HL-60 (cell line): ENCODE results near the gene FLAD1.

Source experiments
- DNase-seq, 2 experiments: peaks; one replicate each; pipeline ENCODE4 v3.0.0-alpha.2; 2010 to 2020; ENCODE audit warnings: low read depth in 1 of 2, low spot score in 1 of 2
- H3K27ac ChIP-seq: fragments of 250-450 bp; sonication (Bioruptor Pico); replicated peaks from 2 replicates; pipeline ENCODE4 v1.5.1; 2020; ENCODE audit warnings: mild to moderate bottlenecking, moderate library complexity
- H3K27me3 ChIP-seq: fragments of 250-450 bp; sonication (Bioruptor Pico); 2 replicates; pipeline ENCODE4 v1.5.1; 2021; ENCODE audit warnings: mild to moderate bottlenecking, moderate library complexity; ENCODE audit not compliant: insufficient read depth, poor library complexity, severe bottlenecking
- H3K4me3 ChIP-seq: replicated peaks from 2 replicates; pipeline ENCODE4 v1.5.1; 2011; ENCODE audit warnings: mild to moderate bottlenecking, control low read depth, low read length; ENCODE audit not compliant: insufficient read depth
- GABPA ChIP-seq: IDR thresholded peaks from 2 replicates; pipeline ENCODE4 v1.6.1; 2012; ENCODE audit warnings: low read depth
- POLR2AphosphoS5 ChIP-seq: IDR thresholded peaks from 2 replicates; pipeline ENCODE4 v1.6.1; 2012; ENCODE audit warnings: low read depth
- SPI1 ChIP-seq: IDR thresholded peaks from 2 replicates; pipeline ENCODE4 v1.6.1; 2012; ENCODE audit warnings: low read depth, mild to moderate bottlenecking, borderline replicate concordance
- TF ChIP-seq, protein P1 (sequence below): IDR thresholded peaks from 2 replicates; pipeline ENCODE4 v1.6.1; 2012; ENCODE audit warnings: low read depth; ENCODE audit not compliant: insufficient replicate concordance
- TF ChIP-seq, protein P2 (sequence below): IDR thresholded peaks from one replicate; pipeline ENCODE4 v1.5.1; 2011; ENCODE audit warnings: low read length, control low read depth, inconsistent platforms; ENCODE audit not compliant: insufficient read depth

Gene FLAD1

DNA sequence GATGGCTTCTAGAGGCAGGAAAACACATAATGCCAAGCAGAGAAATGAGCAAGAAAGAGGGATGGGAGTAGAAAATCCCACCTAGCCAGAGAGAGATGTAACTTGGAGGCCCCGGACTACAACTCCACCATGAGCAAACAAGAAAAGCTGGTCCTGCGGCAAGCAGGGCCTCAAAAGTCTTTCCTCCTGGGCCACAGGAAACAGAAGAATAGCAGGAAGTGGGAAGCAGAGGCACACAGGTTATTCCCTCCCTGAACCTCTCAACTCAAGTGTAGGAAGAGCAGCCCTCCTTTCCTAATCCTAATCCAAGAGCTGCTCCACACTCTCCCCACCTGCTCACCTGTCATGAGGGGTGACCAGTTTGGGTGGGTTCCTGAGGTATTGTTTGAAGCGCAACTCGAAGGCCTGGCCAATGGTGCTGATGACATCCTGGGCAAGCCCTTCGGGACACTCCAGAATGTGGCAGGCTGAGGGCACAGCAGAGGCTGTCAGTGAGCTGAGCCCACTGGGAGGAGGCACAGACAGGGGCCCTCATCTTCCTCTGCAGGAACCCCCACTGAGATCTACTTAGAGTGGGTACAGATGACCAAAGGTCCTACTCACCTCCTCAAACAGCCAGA, 15.7 kb upstream of the FLAD1 start:
- no peak overlapping the region for H3K4me3 ChIP-seq
- TF ChIP-seq POLR2AphosphoS5 (no peak), GABPA (no peak), SPI1 (no peak)
- TF ChIP-seq, protein P1, sequence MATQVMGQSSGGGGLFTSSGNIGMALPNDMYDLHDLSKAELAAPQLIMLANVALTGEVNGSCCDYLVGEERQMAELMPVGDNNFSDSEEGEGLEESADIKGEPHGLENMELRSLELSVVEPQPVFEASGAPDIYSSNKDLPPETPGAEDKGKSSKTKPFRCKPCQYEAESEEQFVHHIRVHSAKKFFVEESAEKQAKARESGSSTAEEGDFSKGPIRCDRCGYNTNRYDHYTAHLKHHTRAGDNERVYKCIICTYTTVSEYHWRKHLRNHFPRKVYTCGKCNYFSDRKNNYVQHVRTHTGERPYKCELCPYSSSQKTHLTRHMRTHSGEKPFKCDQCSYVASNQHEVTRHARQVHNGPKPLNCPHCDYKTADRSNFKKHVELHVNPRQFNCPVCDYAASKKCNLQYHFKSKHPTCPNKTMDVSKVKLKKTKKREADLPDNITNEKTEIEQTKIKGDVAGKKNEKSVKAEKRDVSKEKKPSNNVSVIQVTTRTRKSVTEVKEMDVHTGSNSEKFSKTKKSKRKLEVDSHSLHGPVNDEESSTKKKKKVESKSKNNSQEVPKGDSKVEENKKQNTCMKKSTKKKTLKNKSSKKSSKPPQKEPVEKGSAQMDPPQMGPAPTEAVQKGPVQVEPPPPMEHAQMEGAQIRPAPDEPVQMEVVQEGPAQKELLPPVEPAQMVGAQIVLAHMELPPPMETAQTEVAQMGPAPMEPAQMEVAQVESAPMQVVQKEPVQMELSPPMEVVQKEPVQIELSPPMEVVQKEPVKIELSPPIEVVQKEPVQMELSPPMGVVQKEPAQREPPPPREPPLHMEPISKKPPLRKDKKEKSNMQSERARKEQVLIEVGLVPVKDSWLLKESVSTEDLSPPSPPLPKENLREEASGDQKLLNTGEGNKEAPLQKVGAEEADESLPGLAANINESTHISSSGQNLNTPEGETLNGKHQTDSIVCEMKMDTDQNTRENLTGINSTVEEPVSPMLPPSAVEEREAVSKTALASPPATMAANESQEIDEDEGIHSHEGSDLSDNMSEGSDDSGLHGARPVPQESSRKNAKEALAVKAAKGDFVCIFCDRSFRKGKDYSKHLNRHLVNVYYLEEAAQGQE, result no peak
- TF ChIP-seq, protein P2, sequence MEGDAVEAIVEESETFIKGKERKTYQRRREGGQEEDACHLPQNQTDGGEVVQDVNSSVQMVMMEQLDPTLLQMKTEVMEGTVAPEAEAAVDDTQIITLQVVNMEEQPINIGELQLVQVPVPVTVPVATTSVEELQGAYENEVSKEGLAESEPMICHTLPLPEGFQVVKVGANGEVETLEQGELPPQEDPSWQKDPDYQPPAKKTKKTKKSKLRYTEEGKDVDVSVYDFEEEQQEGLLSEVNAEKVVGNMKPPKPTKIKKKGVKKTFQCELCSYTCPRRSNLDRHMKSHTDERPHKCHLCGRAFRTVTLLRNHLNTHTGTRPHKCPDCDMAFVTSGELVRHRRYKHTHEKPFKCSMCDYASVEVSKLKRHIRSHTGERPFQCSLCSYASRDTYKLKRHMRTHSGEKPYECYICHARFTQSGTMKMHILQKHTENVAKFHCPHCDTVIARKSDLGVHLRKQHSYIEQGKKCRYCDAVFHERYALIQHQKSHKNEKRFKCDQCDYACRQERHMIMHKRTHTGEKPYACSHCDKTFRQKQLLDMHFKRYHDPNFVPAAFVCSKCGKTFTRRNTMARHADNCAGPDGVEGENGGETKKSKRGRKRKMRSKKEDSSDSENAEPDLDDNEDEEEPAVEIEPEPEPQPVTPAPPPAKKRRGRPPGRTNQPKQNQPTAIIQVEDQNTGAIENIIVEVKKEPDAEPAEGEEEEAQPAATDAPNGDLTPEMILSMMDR, result no peak
- no peak for DNase-seq
- H3K27ac ChIP-seq, result no peak overlapping the region
- no peaks in the 10 kb centered on the region for H3K27me3 ChIP-seq

DNA sequence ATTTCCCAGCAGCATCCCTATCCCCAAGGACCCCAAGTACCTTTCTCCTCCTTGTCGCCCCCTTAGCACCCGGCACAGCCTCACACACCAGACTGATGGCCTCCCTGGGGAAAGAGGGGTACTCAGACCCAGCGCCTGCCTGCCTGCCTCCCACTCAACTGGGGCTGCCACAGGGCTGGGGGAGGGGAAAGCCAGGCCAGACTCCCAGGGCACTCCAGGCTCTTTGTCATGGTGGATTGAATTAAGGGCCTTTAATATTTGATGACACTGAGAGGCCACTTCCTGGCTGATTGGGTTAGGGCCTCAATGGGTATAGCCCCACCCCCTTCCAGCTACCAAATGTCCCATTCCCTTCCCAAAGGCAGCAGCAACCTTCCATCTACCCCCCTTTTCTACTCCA, 14.4 kb upstream of the FLAD1 start:
- no peak for TF ChIP-seq GABPA
- no peak for TF ChIP-seq POLR2AphosphoS5
- no peak for TF ChIP-seq SPI1
- TF ChIP-seq, protein P2, result no peak
- TF ChIP-seq, protein P1, result no peak
- Histone ChIP-seq H3K27ac (no peak overlapping the region), H3K4me3 (no peak overlapping the region), H3K27me3 (no peaks in the 10 kb centered on the region)
- no peak for DNase-seq

DNA sequence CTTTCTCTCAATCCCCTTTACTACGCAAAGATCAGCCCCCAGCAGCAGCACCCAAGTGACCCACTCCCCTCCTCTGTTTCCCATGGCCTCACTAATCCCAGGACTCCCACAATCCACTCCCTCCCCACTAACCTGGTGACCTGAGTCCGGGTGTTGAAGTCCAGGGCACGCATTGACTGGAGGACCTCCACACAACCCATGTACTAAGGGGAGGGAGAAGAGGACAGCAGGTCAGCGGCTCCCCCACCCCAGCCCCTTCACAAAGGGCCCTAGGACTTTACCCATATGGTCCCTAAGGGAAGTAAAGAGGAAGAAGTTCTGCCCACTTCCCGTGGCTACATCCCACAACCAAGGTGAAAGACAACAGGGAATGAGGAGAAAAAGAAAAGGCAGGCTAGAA, 13.9 kb upstream of the FLAD1 start:
- no peak for DNase-seq
- TF ChIP-seq, protein P2, result no peak
- no peak for TF ChIP-seq GABPA
- TF ChIP-seq POLR2AphosphoS5, result no peak
- TF ChIP-seq SPI1, result no peak
- TF ChIP-seq, protein P1, result no peak
- Histone ChIP-seq H3K27ac (no peak overlapping the region), H3K27me3 (no peaks in the 10 kb centered on the region), H3K4me3 (no peak overlapping the region)
